GM19452 (cell line): ENCODE measurements around the gene KCNIP4.

ENCODE experiments used
- ATAC-seq: cut with Tn5 transposase; IDR thresholded peaks from one replicate; pipeline ENCODE4 v1.9.1; 2021; ENCODE audit not compliant: unreplicated experiment

The KCNIP4 gene

DNA sequence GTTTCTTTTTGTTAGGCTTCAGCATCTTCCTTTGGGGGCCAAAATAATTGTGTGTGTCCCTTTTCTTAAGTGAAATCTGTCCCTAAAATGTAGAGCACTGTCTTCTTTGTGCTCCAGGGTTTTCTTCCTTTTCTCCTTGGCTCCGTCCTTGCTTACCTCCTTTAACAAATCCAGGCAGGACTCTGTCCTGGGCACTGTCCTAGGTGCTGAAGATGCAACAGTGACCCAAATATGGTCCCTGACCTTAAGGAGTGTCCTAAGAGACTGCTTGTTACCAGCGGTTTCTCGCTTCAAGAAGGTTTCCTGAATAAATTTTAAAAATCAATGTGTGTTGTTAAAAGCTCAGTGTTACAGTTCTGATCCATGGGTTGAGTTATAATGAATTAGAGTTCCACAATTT, 471.8 kb downstream of the KCNIP4 start:
- no peak for ATAC-seq

DNA sequence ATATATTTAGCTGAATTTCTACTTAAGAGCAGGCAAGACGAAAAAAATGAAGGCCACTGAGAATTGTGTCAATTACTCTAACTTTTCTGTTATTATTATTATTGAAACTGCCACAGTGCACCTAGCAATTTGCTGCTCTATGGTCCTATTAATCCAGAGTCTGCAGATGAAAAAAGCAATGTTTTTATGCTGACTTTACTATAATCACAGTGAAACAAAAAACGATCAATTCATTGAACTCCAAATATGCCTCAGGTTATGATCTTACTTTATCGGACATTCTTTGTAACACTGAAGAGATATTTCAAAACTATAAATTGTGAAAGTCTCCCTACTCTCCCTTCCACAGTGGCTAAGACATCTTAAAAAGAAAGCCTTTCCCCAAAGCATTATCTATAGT, 474.4 kb downstream of the KCNIP4 start:
- no peak for ATAC-seq

DNA sequence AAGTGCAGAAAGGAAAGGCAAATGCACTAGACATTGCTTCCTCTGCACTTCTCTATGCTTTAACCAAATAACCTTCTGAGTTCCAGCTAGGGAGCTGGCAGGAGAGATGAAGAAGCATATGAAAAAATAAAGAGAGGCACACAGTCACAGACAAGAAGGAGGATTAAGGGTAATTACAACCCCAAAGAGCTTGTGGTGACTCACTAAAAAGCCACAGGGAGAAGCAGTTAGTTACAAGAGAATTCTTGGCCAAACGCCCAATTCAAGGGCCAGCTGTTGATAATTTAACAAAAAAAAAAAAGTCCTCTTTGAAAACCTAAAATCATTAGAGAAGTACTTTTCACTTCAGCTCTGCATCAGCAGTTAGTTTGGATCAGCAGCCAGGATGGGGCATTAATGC, 478.0 kb downstream of the KCNIP4 start:
- ATAC-seq, result no peak

GRCh38 chr4:21469438-21470300, 478.9 kb downstream of the KCNIP4 start:
- no peak for ATAC-seq

DNA sequence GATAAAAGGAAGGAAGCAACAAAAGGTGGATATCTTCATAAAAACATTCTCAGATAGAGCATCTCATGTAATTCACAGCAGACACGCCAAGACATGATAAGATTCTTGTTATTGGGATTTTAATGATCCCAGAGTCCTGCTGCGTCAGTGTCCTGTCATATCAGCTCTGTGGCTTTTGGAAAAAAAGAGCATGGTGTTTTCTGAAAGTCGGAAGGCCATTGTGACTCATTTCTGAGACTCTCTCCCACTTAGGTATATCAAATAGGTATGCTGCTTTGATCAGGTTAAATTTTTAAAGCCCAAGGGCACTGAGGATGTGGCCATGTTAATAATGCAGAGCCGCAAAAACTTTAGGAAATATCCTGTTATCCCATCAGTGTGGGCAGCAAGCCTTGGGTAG, 481.0 kb downstream of the KCNIP4 start:
- no peak for ATAC-seq

GRCh38 chr4:21457086-21457840, 491.3 kb downstream of the KCNIP4 start:
- no peak for ATAC-seq

DNA sequence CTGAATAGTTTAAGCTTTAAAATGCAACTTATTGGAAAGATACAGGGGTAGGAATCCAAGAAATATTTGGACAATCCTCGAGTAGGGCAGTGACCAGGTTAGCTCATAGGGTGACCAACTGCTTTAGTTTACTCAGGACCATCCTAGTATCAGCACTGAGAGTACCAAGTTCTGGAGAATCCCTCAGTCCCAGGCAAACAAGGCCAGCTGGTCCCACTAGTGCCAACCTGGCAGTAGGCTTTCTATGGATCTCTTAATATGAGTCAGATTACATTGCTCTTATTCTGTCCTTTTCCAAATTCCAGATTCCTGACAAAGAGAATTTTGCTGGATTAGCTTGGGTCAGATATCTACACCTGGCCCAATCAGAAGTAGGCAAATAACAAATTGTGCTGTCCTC, 493.7 kb downstream of the KCNIP4 start:
- no peak for ATAC-seq

GRCh38 chr4:21454201-21454600, 494.4 kb downstream of the KCNIP4 start:
- no peak for ATAC-seq

DNA sequence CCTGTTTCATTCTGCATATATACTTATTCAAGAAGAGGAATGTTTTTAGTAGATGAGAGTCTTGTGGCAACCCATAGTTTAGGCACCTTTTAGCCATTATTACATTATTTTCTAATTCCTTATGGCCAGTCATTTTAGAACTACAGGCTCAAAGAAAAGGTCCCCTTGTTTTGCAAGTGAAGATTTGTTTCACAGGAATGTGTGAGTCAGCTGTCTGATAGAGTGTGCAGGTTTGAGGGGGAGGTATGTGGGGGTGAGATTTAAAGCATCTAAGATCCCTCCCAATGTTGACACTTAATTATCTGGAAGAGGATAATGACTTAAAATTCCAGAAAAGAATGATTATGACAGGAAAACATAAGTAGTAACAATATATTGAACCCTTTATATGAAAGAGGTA, 495.6 kb downstream of the KCNIP4 start:
- ATAC-seq, result no peak

DNA sequence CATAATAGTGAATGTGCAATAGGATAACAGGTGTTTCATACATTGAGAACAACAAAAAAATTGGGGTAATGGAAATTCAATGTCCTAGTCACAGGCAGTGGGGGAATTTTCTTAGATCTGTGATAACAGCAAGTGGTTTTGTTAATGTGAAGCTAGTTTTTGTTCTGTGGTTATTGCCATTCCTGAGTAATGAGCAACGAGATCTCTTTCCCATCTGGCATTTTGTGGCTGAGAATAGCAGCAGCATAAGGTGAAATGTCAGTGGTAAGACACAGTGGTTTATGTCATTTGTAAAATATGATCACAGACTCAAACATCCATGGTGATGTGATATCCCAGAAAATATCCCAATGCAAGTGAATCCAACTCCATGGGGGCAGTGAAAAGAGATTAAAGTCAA, 497.5 kb downstream of the KCNIP4 start:
- ATAC-seq, result no peak

DNA sequence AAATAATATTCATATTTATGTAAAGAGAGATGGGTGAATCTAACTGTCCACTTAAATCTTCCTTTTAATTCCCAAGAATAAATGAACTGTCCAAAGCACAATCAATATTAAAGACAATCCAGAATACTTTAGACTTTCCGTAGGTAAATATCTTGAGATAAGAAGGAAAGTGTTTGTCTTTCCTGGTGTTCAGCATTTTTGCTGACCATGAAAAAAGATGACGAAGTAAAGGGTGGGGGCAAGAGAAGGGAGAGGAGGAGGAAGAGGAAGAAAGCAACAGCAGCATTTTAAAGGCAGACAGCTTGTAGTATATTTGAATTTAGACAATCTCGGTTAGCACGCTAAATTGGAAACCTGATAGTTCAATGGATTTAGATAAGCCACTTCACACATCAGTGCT, 498.2 kb downstream of the KCNIP4 start:
- no peak for ATAC-seq

GRCh38 chr4:21447301-21448054, 501.1 kb downstream of the KCNIP4 start:
- no peak for ATAC-seq

GRCh38 chr4:21420166-21420565, 528.4 kb downstream of the KCNIP4 start:
- ATAC-seq, result no peak

GRCh38 chr4:21415728-21416127, 532.8 kb downstream of the KCNIP4 start:
- ATAC-seq, result no peak

DNA sequence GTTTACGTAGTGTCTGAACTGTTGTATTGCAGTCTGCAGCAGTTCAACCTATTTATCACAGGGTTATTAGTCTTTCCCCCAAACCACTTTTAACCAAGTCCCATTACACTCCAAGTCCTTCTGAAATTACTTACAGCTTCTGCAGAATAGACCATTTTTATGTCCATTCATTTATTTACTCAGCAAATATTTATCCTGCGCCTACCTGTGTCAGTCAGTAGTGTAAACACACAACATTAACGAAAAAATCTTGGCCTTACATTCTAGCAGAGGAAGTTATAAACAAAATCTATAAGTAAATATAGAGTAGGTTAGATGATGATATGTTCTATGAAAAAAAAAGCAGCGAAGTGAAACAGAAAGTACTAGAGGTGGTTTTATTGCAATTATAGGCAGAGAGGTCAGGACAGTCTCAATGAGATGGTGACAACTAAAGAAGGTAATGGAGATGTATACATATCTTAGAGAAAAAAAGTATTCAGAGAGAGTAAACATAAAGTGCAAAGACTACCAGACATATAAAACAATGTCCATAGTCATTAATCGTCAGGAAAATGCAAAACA, 534.7 kb downstream of the KCNIP4 start:
- no peak for ATAC-seq

- no peak for ATAC-seq
Observed at GRCh38 chr4:21411086-21411485, 537.5 kb downstream of the KCNIP4 start.

DNA sequence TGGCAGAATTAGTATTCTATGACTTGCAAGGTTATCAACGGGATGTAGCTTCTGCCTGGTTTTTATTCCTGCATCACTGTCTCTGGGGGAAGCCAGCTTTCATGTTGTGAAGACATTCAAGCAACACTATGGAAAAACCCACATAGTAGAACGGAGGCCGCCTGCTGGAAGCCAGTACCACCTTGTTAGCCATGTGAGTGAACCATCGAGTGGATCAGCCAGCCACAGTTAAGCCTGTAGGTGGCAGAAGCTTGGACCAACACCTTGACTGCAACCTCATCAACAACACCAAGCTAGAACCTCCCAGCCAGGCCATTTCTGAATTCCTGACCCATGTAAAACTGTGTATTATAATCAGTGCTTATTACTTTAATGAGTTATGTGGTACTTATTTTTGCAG, 538.2 kb downstream of the KCNIP4 start:
- no peak for ATAC-seq

- ATAC-seq, result no peak
Observed at GRCh38 chr4:21387683-21388082, 560.9 kb downstream of the KCNIP4 start.

DNA sequence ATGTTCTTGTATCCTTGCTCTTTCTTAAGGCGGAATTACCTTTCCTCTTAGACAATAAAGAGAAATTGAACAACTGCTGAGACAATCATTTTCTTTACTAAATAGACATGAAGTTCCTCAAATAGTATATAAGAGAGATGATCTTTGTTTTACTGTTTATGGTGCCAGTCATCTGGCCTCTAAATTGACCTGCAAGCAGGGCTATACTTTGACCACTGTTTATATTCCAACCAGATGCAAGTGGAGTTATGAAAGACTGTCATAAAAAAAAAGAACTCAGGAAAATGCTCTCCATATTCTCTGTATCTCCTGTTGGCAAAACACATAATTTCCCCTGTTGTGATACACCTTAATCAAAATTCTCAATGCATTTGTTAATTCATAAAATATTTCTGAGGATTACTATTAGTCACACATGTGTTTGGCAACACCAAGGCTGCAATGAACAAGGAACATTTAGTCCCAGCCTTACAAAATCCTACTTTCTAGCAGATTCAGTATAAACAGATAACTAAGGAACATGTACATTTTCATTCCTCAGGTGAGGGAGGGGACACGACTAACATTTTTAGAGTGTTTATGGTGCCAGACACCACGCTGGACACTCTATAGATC, 562.3 kb downstream of the KCNIP4 start:
- no peak for ATAC-seq

DNA sequence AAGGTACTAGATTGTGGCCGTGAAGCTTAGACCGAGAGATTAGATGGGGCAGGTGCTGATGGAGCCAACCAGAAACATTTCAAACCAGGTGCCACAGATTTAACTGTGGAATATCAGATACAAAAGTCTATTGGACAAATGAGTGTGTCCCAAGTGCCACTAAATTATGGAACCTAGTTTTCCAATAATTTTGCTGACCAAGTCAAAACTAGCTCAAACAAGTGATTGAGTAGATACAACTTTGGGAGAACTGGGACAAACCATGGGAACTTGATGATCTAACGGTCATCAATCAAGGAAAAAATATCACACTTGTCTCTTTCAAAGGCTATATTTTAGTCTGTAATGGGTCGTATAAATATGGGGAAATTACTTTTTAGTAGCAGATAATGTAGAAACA, 562.9 kb downstream of the KCNIP4 start:
- ATAC-seq, result no peak

DNA sequence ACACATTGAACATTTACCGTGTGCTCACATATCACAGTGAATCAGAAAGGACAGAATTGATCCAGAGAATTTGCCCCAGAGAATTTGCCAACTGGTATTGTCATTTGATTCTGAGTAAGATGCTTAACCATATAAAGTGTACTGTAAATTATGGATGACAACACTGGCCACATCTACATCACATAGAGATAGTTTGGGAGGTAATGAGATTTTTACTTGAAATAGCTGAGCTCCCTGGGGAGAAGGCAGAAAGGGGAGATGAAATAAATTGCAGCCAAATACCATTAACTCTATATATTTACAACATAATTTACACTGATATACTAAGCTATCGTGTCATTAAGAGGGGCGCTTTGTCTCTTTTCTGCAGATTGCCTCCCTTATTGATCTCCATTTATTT, 564.0 kb downstream of the KCNIP4 start:
- no peak for ATAC-seq
